ENCODE data around the gene TAS2R60.

The TAS2R60 gene

GRCh38 chr7:143492799-143493739, 49.8 kb downstream of the TAS2R60 start:
- H3K36me3 Mint-ChIP-seq (ENCODE audit: low read depth) = no peaks in the 10 kb centered on the region
- no peaks in the 10 kb centered on the region for H3K9me3 Mint-ChIP-seq
- no peak for DNase-seq
- H3K27ac Mint-ChIP-seq = no peak overlapping the region
- no peak overlapping the region for H3K4me3 Mint-ChIP-seq
- H3K4me1 Mint-ChIP-seq = no peaks in the 10 kb centered on the region
- H3K27me3 Mint-ChIP-seq (ENCODE audit: low read depth, poor library complexity) = peaks cover 6% of the 10 kb centered on the region
- no peak for TF ChIP-seq CTCF (IDR thresholded peaks at IDR 0.05)

GRCh38 chr7:143493751-143494150, 50.5 kb downstream of the TAS2R60 start:
- Mint-ChIP-seq H3K9me3 (no peaks in the 10 kb centered on the region), H3K27me3 (ENCODE audit: low read depth, poor library complexity) (peaks cover 3% of the 10 kb centered on the region), H3K4me1 (no peaks in the 10 kb centered on the region), H3K4me3 (no peak overlapping the region), H3K27ac (no peak overlapping the region), H3K36me3 (ENCODE audit: low read depth) (no peaks in the 10 kb centered on the region)
- TF ChIP-seq CTCF (IDR thresholded peaks at IDR 0.05) = no peak
- DNase-seq = no peak
